LoVo (cell line): ENCODE results near the gene ZNF598.
A peak's percentile ranks its signal among the peaks of the same experiment; 100 is the strongest.

ENCODE experiments used
- DNase-seq: peaks from one replicate; pipeline ENCODE4 v3.0.0-alpha.2; 2016; ENCODE audit warnings: low spot score

ZNF598 gene

DNA sequence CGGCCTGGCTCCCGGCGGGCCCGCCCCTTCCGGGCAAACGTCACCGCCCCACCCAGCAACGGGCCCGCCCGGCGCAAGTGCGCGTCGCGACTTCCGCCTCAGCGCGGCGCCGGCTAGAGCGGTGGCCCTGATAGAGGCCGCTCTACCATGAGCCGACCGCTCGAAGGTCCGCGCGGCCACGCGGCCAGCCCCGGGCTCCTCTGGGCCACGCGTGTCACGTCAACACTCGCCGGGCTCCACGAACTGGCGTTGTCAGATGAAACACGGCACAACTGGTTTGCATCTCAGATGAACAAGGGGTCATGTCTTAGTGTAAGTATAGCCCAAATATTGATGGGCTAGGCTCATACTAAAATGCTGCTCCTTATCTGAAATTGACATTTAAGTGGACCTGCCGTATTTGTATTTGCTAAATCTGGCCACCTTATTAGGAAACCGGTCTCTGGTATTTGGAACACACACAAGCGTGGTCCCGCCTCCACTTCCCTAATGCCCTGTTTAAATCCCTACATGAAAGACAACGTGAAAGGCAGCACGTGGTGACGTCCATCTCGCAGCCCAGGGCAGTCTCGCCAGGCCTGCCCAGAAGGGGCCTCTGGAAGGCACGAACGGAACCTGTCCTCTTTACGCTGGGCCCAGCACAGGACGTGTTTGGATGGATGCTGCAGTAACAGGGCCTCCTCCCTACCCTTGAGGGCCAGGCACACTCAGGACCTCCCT, at the start of gene ZNF598:
Gene ZNF598 (minus strand): TSS at position 31 of the 720 bp plus-strand sequence.
- DNase-seq, result peak; percentile 87

DNA sequence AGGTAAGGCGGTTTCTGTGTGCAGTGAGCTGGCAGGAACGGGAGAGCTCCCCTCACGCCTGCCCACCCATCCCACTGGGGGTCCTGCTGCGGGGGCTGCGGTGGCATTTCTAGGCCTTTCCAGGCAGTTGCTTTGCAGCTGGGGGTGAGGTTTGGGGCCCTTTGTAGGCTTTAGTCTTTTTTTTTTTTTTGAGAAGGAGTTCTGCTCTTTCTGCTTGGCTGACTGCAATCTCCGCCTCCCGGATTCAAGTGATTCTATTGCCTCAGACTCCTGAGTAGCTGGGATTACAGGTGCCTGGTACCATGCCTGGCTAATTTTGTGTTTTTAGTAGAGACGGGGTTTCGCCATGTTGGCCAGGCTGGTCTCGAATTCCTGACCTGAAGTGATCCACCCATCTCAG, 49.3 kb upstream of the ZNF598 start:
- DNase-seq, result no peak

DNA sequence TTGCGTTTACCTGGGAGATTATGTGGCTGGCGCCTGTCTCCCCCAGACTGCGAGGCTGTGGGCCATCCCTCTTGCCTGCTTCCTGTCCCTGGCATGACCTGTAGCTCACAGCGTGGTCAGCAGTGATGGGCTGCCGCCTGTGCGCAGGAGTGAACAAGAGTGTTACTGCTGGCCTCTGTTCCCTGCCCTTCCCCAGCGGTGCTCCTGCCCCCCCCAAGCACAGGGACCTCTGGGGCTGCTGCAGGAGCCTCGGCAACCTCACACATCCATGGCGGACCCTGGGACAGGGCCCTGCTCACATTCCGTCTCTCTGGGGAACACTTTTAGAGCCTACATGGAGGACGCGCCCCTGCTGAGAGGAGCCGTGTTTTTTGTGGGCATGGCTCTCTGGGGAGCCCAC, 48.8 kb upstream of the ZNF598 start:
- DNase-seq, result no peak

GRCh38 chr16:2057438-2057837, 47.8 kb upstream of the ZNF598 start:
- no peak for DNase-seq

GRCh38 chr16:2056681-2057407, 47.2 kb upstream of the ZNF598 start:
- no peak for DNase-seq

DNA sequence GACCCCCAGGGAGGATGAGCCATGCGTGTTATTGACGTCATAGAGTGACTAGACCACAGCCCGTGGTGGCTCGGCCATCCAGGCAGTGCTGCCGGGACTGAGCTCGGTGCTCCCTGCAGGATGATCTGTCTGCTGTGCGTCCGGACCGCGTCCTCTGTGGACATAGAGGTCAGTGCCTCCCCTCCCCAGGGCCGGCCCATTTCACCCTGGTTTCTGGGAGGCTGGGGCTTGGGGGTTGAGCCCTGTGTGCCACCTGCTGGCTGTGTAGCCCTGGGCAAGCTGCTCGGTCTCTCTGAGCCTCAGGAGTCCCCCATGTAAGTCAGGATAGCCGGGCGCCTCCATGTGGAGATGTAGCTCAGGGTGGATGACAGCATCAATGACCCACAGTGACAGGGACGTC, 46.5 kb upstream of the ZNF598 start:
- DNase-seq, result no peak

- no peak for DNase-seq
Measured at GRCh38 chr16:2054543-2055245, 45.1 kb upstream of the ZNF598 start.

DNA sequence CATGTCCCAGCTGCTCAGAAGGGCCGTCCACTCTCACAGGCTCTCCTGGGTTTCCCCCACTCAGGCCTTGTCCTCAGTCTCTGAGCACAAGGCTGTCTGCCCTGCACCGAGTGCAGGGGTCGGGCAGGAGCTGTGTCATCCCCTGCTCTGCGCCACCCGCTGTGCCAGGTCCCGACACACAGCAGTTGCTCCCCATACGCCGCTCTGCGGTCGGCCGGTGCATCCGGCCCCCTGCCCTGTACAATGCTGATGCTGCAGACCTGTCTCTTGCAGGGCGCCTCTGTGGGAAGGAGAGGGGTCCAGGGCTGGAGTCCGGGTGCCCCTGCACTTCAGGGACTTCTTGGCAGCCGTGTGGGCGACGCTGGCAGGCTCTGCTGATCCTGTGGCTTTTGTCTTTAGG, 44.3 kb upstream of the ZNF598 start:
- DNase-seq, result no peak

- DNase-seq, result no peak
Measured at GRCh38 chr16:2053211-2053610, 43.6 kb upstream of the ZNF598 start.

DNA sequence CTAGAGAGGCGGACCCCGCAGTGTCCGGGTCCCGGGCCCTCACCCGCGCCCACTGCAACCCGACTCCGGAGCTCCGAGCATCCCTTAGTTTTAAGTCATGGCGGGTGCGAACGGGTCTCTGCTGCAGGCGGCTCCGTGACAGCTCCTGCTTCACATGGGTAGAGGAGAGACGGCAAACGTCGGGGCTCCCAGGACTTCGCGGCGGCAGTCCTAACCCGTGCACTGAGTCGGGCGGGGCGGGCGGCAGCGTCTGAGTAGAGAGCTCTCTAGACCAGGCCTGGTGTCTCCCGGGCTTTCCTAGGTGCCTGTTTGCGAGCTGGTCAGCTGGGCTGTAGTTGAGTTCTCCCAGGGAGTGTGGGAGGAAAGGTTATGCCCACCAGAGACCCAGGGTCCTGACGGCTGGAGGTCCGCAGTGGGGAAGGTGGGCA, 38.5 kb upstream of the ZNF598 start:
- DNase-seq, result no peak

GRCh38 chr16:2047330-2048115, 37.9 kb upstream of the ZNF598 start, which contains the start of the genes NTHL1 and TSC2:
Gene NTHL1, minus strand, starts transcription at chr16:2047834. Its CDS starts 11 bp downstream, at chr16:2047823.
Gene TSC2, plus strand, starts transcription at chr16:2047985. Its CDS starts 631 bp downstream, at chr16:2048616.
- peak; percentile 95 for DNase-seq

- DNase-seq, result no peak
Measured at GRCh38 chr16:2046893-2047329, 37.3 kb upstream of the ZNF598 start.

GRCh38 chr16:2045965-2046892, 36.6 kb upstream of the ZNF598 start:
- DNase-seq, result no peak

GRCh38 chr16:2044541-2044940, 34.9 kb upstream of the ZNF598 start:
- no peak for DNase-seq

- DNase-seq, result no peak
Measured at GRCh38 chr16:2043667-2044451, 34.2 kb upstream of the ZNF598 start.

DNA sequence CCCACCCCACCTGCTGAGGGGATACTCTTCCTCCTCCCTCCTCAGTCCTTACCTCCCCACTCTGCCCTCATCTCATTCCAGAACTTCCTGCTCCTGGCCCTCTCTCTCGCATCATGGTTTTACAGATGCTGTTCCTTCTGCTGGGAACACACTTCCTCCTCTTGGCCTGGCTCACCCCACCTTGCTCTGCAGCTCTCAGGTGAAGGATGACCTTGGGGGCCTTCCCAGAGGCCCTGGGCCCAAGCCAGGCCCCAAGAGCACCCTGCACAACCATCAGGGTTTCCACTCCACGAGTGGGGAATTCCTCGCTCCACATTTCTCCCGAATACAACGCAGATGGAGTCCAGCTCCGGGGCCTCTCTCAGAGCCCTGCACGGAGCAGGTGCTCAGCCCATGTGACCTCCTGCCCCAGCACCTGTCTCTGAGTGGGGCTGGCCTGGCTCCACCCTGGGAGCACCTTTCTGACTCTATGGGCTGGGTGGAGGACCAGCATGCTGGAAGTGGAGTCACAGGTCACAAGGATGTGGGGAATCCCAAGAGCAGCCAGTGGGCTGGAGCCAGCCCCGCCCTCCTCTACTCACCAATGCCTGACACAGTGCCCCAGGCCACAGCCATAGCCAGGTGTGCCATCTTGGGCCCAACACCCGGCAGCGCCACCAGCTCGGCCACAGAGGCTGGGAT, 33.5 kb upstream of the ZNF598 start:
- DNase-seq, result no peak

- no peak for DNase-seq
Measured at GRCh38 chr16:2042171-2042985, 32.8 kb upstream of the ZNF598 start.

- peak; percentile 77 for DNase-seq
Measured at GRCh38 chr16:2040787-2041522, 31.3 kb upstream of the ZNF598 start.
